ENCODE data around the gene OSMR.

The OSMR gene

GRCh38 chr5:38806775-38807258, 39.0 kb upstream of the OSMR start:
- TF ChIP-seq CTCF (IDR thresholded peaks at IDR 0.05), result no peak

DNA sequence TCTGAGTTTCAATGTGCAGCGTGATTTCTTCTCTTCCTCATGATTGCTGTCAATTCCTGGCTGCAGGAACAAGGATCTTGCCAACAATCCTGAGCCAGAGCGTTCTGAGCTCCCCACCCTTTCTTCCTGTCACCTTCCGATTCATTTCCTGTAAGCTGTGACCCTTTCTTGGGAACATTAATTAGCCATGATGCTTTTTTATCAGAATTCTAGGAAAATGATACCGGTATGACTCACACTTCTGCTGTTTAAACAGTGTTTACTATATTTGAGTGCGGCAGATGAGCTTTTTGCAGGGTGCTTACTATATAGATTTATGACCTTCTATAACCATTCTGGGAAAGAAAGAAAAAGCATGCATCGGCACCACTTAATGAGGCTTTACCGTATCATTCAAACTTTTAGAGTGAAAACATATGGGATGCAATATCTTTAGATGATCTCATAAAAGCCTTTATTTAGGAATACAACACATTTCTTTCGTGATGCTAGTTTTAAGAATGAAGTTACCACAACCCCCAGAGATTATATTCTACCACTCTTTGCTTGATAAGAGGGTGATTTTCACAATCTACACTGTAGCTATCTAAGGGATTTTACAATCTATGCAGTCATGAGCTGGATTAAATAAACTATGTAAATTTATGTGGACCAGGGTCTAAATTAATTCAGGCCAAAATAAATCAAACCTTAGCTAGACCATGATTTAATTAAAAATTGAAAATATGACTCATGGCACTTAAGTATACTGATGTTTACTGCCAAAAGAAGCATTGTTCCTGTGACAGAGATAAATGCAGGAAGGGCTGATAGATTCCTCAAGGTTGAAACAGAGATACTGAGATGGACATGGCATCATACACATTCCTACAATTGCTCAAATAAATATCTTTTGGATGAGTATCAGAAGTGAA, 38.0 kb upstream of the OSMR start:
- TF ChIP-seq CTCF (IDR thresholded peaks at IDR 0.05), result no peak

DNA sequence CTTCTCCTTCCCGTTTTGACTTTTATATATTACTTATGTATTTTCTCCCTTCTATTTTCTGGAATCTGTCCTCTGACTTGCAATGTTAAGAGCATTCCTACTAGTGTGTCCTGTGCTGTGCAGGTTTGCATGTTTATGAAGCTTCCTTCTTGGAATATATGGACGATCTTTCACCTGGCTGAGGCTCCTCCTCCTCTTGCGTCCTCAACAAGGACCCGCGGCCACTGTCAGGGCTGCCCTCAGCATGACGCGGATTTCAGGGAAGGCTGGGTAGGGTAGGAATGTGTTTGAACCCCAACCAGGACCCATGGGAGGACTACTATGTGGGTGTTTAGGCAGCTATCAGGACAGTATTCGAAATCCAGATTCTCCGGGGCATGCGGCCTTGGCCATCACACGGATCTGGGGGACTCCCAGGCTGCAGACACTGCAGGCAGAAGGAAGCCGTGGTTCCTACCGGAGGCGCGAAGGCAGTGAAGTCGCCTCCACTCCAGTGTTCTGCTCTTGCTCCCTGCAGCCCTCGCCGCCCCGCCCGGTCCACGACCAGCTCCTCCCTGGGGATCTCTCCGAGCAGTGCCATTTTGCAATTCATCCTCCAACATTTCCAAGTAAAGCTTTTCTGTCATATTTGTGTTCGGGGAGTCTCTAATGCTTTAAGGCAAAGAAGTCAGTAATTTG, 37.0 kb upstream of the OSMR start:
- TF ChIP-seq CTCF (IDR thresholded peaks at IDR 0.05), result no peak

DNA sequence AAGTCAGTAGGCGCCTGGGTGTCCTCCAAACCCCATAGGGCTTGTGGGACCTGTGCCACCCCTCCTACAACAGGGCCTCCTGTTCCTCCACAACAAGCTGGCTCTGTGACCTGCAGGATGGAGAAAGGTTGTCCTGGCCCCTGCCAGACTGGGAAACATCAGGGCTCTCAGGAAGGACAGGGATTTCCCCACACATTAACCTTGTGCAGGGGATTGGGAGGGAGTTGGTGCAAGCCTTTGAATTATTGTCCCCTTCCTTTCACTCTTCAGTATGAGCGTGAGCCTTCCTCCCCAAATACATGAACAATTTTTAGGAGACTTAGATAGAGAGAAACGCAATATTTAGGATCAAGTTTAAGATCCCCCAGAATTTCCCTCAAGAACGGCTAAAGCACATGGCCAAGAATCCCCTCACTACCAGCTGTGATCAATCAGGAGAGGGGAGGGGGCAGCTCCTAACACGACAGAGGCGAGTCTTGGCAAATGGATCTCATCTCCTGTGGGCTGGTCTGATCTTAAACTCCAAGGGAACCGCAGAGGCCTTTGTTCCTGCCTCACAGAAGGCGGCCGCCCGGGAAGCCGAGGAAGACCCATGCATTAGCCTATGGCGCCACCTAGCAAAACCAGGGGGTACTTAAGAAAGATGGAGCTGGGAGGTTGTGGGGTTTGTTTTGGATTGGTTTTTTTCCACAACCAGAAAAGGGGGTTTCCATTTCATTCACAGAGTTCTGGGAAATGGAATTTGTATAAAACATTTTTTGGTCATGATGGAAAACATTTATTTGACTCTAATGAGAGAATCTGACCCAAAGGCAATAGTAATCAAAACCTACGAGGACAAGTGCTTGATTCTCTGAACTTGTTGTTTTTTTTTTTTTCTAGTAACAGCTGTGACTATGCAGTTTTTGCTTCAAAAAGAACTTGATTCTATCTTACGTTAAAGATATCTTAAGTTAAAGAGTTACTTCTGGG, 36.1 kb upstream of the OSMR start:
- peak; percentile 83 for TF ChIP-seq CTCF (IDR thresholded peaks at IDR 0.05)

DNA sequence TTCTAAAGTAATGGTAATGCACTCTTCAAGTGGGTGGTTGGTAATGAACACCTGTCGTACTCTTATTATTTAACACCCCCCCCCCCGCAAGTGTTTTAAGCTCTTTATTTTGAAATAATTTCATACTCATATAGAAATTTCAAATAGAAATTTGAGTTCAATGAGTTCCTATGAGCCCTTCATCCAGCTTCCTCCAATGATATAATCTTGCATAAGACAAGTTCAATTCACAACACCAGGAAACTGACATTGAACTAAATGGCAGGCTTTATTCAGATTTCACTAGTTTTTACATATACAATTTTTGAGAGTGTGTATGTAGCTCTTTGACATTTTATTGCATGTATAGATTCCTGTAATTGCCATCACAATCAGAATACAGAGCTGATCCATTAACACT, 30.9 kb upstream of the OSMR start:
- TF ChIP-seq CTCF (IDR thresholded peaks at IDR 0.05), result no peak

DNA sequence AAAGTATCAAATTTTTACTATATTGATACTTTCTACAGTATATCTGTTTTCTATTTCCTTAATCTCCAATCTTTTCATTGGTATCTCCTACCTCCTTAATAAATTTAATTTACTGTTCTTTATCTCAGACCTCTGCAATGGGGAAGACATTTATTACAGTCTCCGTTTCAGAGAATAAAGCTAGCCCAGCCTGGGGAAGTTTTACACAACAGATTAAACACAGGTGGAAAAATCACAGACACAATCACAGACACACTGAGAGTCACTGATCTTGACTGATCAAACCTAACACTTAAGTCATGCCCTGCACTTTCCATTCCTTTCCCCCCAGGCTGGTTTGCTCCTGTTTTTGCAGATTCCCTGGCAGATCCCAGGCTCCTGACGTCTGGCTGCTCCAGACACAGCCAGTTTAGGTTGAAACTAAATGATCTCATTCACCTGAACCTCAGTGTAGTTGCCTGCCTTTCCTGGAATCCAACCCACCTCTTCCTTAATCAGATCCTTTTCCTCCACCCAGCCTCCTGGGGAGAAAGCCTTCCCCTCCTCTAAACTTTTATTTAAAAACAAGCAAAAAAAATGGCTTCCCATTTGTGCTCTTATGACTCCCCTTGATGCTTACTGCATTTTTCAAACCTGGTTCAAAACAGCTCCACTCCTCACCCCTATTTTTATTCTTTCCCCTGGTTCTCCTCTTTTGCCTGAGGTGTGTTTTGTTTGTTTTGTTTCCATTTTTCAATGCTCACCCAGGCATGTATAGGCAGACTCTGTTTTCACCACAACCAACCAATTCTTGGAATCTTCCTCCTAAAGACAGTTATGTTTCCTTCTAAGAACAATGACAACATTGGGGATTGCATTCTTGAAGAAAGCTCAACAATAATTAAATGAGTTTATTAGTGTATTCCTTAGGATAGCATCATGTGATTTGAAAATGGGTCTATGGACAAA, 29.5 kb upstream of the OSMR start:
- no peak for TF ChIP-seq CTCF (IDR thresholded peaks at IDR 0.05)
